HG03457 (cell line): ENCODE results near the gene NDUFB1.

Experiments
- ATAC-seq: cut with Tn5 transposase; IDR thresholded peaks from one replicate; pipeline ENCODE4 v1.9.1; 2021; ENCODE audit warnings: moderate number of reproducible peaks; ENCODE audit not compliant: unreplicated experiment

The NDUFB1 gene

GRCh38 chr14:92099802-92100201 is 21.7 kb downstream of the NDUFB1 start:
- ATAC-seq: no peak

DNA sequence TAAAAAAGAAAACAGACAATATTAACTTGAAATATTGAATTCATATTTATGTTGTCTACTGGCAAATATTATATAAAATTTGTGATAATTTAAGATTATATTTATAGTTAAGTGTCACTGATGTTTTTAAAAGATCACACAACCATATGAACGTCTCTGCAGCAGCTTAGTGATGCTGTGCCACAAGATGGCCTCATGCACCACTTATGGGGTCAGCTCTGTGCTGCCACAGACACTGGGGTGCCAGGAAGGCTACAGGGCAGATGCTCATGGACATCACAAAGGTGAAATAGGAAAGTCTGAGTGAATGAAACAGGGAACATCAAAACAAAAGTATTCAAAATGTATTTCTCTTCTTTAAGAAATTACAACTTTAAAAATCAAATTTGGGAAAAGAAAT is 28.2 kb downstream of the NDUFB1 start:
- ATAC-seq: no peak

DNA sequence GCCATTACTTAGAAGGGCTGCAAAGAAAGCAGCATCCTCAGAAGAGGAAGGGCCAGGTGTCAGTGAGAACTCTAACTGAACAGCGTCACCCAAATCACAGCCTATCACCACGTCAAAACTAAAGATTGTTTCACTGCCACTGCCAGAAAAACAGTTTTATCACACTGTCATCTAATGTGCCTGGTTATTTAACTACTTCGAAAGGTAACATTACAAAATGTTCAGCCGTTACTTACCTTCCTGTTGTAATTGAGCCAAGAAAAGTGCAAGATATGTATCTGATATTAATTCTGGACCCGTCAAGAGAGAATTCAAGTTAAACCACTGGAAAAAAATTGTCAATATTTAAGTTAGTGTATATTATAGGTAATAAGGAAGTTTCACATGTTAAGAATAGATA is 33.0 kb downstream of the NDUFB1 start:
- no peak for ATAC-seq

DNA sequence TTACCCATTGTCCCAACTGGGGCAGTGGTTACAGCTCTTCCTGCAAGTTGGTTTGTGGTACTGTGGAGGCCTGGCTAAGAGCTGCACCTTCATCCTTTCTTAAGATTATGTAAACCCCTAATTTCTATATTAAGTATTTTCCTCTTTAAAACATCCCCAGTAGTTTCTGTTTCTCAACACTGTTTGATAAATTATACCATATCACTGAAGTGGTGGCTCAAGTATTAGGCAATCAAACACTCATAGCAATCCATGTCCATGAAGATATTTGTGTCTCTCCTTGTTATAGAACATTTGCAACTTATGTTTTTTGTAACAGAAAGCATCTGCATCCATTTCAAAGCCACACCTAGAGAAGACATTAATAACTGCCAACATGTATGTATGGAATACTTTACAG is 47.0 kb downstream of the NDUFB1 start:
- no peak for ATAC-seq
